ENCODE measurements around the gene ZNF423.

ZNF423 gene

DNA sequence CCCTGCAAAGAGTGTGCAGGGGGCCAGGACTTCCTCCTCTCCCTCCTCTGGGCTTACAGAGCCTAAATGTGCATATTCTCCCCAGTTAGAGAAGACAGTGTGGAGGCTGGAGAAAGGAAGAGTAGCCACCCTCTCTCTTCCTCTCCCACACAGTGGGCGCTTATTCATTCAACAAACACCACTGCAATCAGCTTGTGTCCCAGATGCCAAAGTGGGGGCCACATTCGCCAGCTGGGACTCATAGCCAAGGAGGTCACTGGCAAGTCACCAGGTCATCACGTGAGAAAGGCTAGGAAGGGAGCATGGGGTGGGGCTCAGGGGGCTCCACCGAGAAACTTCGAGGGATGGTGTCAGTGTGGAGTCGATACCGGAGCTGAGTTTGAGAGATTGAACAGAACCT, 45.0 kb upstream of the ZNF423 start:
- Histone ChIP-seq H3K4me1 (no peaks in the 10 kb centered on the region), H3K4me2 (ENCODE audit: low read length) (no peak overlapping the region), H3K27ac (no peak overlapping the region), H3K9me3 (ENCODE audit: control insufficient read depth, low read length) (no peaks in the 10 kb centered on the region), H3K9ac (no peak overlapping the region), H3K27me3 (ENCODE audit: control insufficient read depth, insufficient read depth, low read length) (no peaks in the 10 kb centered on the region), H3K4me3 (ENCODE audit: low read depth, low read length) (no peak overlapping the region), H3K79me2 (no peaks in the 10 kb centered on the region), H2AFZ (no peak overlapping the region), H3K36me3 (ENCODE audit: control insufficient read depth, insufficient read depth, low read length) (no peaks in the 10 kb centered on the region)
- TF ChIP-seq CTCF (IDR thresholded peaks at IDR 0.05) = no peak

DNA sequence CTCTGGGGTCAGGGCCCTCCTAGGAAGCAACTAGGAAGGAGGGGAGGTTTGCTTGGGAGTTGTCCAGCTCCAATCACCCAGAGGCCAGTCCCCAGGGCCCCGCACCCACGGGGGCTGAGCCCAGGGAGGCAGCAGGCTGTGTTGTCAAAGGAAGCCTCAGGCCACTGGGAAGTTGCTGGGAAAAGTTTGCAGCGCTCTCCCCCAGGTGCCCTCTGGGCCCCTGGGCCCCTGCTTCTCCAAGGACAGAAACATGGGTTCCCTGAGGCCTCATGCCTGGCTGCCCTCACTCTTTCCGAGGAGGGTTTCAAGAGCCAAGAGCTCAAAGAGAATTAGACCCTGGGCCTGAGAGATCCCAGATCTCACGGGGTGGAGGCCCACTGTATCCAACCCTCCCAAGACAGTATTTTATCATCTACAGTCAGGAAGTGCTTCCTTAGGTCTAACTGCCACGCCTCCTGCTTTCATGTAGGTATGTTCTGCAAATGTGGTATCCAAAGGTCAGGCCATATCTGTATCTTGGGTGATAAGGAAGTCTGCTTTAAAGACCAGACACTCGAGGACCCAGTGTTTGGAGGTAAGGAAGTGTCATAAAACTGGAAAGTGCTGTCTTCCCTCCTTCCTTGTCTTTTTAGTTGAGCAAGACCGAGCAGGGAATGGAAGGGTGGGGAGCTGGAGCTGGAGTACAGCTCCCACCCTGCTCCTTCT, 44.2 kb upstream of the ZNF423 start:
- Histone ChIP-seq H3K36me3 (ENCODE audit: control insufficient read depth, insufficient read depth, low read length) (no peaks in the 10 kb centered on the region), H3K79me2 (no peaks in the 10 kb centered on the region), H3K9ac (no peak overlapping the region), H3K4me1 (no peaks in the 10 kb centered on the region), H3K4me2 (ENCODE audit: low read length) (no peak overlapping the region), H3K27me3 (ENCODE audit: control insufficient read depth, insufficient read depth, low read length) (no peaks in the 10 kb centered on the region), H3K27ac (no peak overlapping the region), H2AFZ (no peak overlapping the region), H3K4me3 (ENCODE audit: low read depth, low read length) (no peak overlapping the region), H3K9me3 (ENCODE audit: control insufficient read depth, low read length) (no peaks in the 10 kb centered on the region)
- no peak for TF ChIP-seq CTCF (IDR thresholded peaks at IDR 0.05)

DNA sequence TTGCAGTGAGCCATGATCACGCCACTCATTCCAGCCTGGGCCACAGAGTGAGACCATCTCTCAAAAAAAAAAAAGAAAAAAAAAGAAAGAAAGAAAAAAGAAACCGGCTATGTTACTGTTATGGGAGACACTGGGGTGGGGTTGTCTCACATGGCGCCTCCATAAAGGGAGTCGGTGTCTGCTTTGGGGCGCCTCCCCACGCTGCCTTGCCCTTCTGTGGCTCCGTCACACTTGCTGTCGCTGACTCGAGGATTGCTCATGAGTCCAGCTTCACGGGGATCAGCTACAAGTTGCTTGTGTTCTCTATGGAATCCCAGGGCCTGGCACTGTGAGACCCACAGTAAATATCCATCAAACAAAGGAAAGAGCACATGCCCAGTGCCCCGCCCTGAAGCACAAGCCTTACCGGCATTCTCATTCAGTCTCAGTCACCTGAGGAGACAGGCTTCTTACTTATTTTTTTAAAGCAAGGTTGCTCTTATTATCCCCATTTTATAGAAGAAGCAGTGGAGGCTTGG, 40.6 kb upstream of the ZNF423 start:
- Histone ChIP-seq H3K36me3 (ENCODE audit: control insufficient read depth, insufficient read depth, low read length) (no peaks in the 10 kb centered on the region), H3K4me3 (ENCODE audit: low read depth, low read length) (no peak overlapping the region), H3K9ac (no peak overlapping the region), H3K4me1 (no peaks in the 10 kb centered on the region), H3K79me2 (no peaks in the 10 kb centered on the region), H3K9me3 (ENCODE audit: control insufficient read depth, low read length) (no peaks in the 10 kb centered on the region), H3K27ac (no peak overlapping the region), H3K4me2 (ENCODE audit: low read length) (no peak overlapping the region), H3K27me3 (ENCODE audit: control insufficient read depth, insufficient read depth, low read length) (no peaks in the 10 kb centered on the region), H2AFZ (no peak overlapping the region)
- TF ChIP-seq CTCF (IDR thresholded peaks at IDR 0.05) = no peak

GRCh38 chr16:49890876-49891275, 35.0 kb upstream of the ZNF423 start:
- Histone ChIP-seq H3K9me3 (ENCODE audit: control insufficient read depth, low read length) (no peaks in the 10 kb centered on the region), H3K27ac (no peak overlapping the region), H3K4me2 (ENCODE audit: low read length) (no peak overlapping the region), H3K79me2 (no peaks in the 10 kb centered on the region), H3K4me1 (no peaks in the 10 kb centered on the region), H3K27me3 (ENCODE audit: control insufficient read depth, insufficient read depth, low read length) (no peaks in the 10 kb centered on the region), H3K36me3 (ENCODE audit: control insufficient read depth, insufficient read depth, low read length) (no peaks in the 10 kb centered on the region), H2AFZ (no peak overlapping the region), H3K4me3 (ENCODE audit: low read depth, low read length) (no peak overlapping the region), H3K9ac (no peak overlapping the region)
- TF ChIP-seq CTCF (IDR thresholded peaks at IDR 0.05) = peak; percentile 25
